ENCODE data around the gene ZBTB24. TPM values are rescaled to one million over a fixed set of nuclear protein-coding genes. Genes with fewer than 3 reads are reported as not detected.

ZBTB24 gene
- total RNA-seq, 1 donor from 2014 or later = 8.2 TPM

- H3K36me3 ChIP-seq = no peaks in the 10 kb centered on the region
- ATAC-seq = no peak
- no peak for TF ChIP-seq CTCF (IDR thresholded peaks at IDR 0.05)
- no peak overlapping the region for H3K4me3 ChIP-seq
- peaks cover 5% of the 10 kb centered on the region for H3K4me1 ChIP-seq
- intact Hi-C loops (cut with DNase I) = no loop called here
- DNase-seq = no peak
- H3K9me3 ChIP-seq = no peaks in the 10 kb centered on the region
- no peaks in the 10 kb centered on the region for H3K27me3 ChIP-seq (ENCODE audit: low read depth)
- H3K27ac ChIP-seq = no peak overlapping the region
These were observed 5.0 kb upstream of the ZBTB24 start for GRCh38 chr6:109488001-109488400.

- H3K36me3 ChIP-seq = peaks cover 9% of the 10 kb centered on the region
- peaks cover 19% of the 10 kb centered on the region for H3K4me1 ChIP-seq
- DNase-seq (no peak), ATAC-seq (no peak)
- TF ChIP-seq CTCF (IDR thresholded peaks at IDR 0.05) = no peak
- H3K27ac ChIP-seq = no peak overlapping the region
- no peaks in the 10 kb centered on the region for H3K9me3 ChIP-seq
- H3K4me3 ChIP-seq = no peak overlapping the region
- intact Hi-C loops (cut with DNase I) = no loop called here
- no peaks in the 10 kb centered on the region for H3K27me3 ChIP-seq (ENCODE audit: low read depth)
These were observed 3.0 kb upstream of the ZBTB24 start for GRCh38 chr6:109486068-109486467.

GRCh38 chr6:109485266-109485935 lies 2.4 kb upstream of the ZBTB24 start:
- Histone ChIP-seq H3K27ac (no peak overlapping the region), H3K4me3 (no peak overlapping the region), H3K27me3 (ENCODE audit: low read depth) (no peaks in the 10 kb centered on the region), H3K4me1 (peaks cover 25% of the 10 kb centered on the region), H3K9me3 (no peaks in the 10 kb centered on the region), H3K36me3 (peaks cover 15% of the 10 kb centered on the region)
- DNase-seq (no peak), ATAC-seq (no peak)
- intact Hi-C loops (cut with DNase I) = no loop called here
- no peak for TF ChIP-seq CTCF (IDR thresholded peaks at IDR 0.05)

GRCh38 chr6:109484122-109484521 lies 1.1 kb upstream of the ZBTB24 start:
- intact Hi-C loops (cut with DNase I) = no loop called here
- ATAC-seq (no peak), DNase-seq (no peak)
- no peaks in the 10 kb centered on the region for H3K9me3 ChIP-seq
- H3K27ac ChIP-seq = peak overlapping the region; percentile 62
- no peak for TF ChIP-seq CTCF (IDR thresholded peaks at IDR 0.05)
- H3K27me3 ChIP-seq (ENCODE audit: low read depth) = no peaks in the 10 kb centered on the region
- H3K4me1 ChIP-seq = peaks cover 38% of the 10 kb centered on the region
- H3K4me3 ChIP-seq = no peak overlapping the region
- peaks cover 20% of the 10 kb centered on the region for H3K36me3 ChIP-seq

- peaks cover 42% of the 10 kb centered on the region for H3K4me1 ChIP-seq
- TF ChIP-seq CTCF (IDR thresholded peaks at IDR 0.05) = no peak
- no peaks in the 10 kb centered on the region for H3K9me3 ChIP-seq
- ATAC-seq (no peak), DNase-seq (no peak)
- H3K36me3 ChIP-seq = peaks cover 20% of the 10 kb centered on the region
- intact Hi-C loops (cut with DNase I) = no loop called here
- H3K4me3 ChIP-seq = peak overlapping the region; percentile 85
- H3K27ac ChIP-seq = peak overlapping the region; percentile 62
- no peaks in the 10 kb centered on the region for H3K27me3 ChIP-seq (ENCODE audit: low read depth)
These were observed 677 bp upstream of the ZBTB24 start for GRCh38 chr6:109483735-109484057.

All from lower lobe of right lung (tissue), 2 donors.